Vagina (tissue), 2 donors: ENCODE results near the gene TMEM266.

Source experiments
- POLR2A ChIP-seq, 2 donors: fragments of 450-650 bp; IDR thresholded peaks; one replicate each; pipeline ENCODE4 v1.6.1; 2017; ENCODE audit warnings: antibody characterized with exemption in 2 of 2, mild to moderate bottlenecking in 2 of 2, moderate library complexity in 2 of 2
- POLR2AphosphoS5 ChIP-seq, 2 donors: sonication (generic); formaldehyde crosslinking; IDR thresholded peaks; one replicate each; pipeline ENCODE4 v1.9.0; 2017; ENCODE audit warnings: antibody characterized with exemption in 2 of 2, mild to moderate bottlenecking in 2 of 2, low read depth in 1 of 2; ENCODE audit not compliant: insufficient read depth in 1 of 2
- TF ChIP-seq, protein P1 (sequence below), 3 experiments: fragments of 450-650 bp in 2 of 3; fragments of 200-600 bp in 1 of 3; sonication (generic) in 1 of 3; IDR thresholded peaks; one replicate each; pipeline ENCODE4 v1.5.1; 2017 to 2019; ENCODE audit warnings: antibody characterized with exemption in 3 of 3, mild to moderate bottlenecking in 2 of 3, moderate library complexity in 2 of 3

DNA sequence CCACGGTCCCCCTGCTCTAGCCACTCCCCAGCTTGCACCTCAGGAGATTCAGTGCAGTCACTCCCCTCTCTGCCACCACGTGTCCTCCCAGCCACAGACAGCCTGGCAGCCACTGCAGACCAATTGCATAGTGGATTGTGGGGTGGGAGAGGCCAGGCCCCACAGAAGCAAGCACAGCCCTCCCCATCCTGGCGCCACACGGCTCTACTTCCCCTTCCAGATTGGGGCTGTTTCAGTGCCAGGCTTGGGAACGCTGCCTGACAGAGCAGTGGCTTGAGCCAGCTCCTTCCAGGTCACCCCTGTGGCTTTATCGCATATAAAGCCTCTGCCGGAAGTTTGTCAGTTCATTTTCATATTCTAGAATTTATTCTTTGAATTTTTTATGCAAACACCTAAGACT is 90.7 kb downstream of the TMEM266 start:
- TF ChIP-seq, protein P1, sequence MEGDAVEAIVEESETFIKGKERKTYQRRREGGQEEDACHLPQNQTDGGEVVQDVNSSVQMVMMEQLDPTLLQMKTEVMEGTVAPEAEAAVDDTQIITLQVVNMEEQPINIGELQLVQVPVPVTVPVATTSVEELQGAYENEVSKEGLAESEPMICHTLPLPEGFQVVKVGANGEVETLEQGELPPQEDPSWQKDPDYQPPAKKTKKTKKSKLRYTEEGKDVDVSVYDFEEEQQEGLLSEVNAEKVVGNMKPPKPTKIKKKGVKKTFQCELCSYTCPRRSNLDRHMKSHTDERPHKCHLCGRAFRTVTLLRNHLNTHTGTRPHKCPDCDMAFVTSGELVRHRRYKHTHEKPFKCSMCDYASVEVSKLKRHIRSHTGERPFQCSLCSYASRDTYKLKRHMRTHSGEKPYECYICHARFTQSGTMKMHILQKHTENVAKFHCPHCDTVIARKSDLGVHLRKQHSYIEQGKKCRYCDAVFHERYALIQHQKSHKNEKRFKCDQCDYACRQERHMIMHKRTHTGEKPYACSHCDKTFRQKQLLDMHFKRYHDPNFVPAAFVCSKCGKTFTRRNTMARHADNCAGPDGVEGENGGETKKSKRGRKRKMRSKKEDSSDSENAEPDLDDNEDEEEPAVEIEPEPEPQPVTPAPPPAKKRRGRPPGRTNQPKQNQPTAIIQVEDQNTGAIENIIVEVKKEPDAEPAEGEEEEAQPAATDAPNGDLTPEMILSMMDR (IDR thresholded peaks at IDR 0.05): no peak
- TF ChIP-seq POLR2A (IDR thresholded peaks at IDR 0.05) (no peak), POLR2AphosphoS5 (IDR thresholded peaks at IDR 0.05; ENCODE audit: insufficient read depth in 1 of 2, low read depth in 1 of 2) (no peak)
